ENCODE results near the gene CHRNE.

Gene CHRNE

DNA sequence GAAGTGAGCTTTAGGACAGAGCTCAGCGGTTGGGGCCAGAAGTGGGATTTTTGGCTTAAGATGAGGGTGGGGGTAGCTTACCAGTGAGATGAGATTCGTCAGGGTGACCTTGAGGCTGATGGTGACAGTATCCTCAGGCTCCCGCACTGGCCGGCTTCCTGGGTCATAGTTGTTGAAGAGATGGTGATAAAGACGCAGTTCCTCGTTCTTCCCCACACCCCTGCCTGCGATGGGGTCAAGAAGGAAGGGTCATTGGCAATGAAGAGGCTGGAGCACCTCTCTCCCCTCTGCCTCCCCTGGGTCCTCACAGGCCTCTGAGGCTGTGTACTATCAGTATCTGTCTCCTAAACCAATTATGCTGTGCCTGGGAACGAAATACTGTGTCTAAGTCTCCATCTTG, 358 bp downstream of the CHRNE start:
- no peak for DNase-seq (ENCODE audit: low read depth, low spot score)
- in situ Hi-C loops (cut with HindIII; ENCODE audit: low sequenced_read_pairs), result no loop called here
- H3K4me3 ChIP-seq (ENCODE audit: low read depth, low read length), result no peak overlapping the region
- no peak for TF ChIP-seq CTCF (IDR thresholded peaks at IDR 0.05; ENCODE audit: low read depth, low read length)

GRCh38 chr17:4901648-4902344, 1.1 kb downstream of the CHRNE start:
- no peak for TF ChIP-seq CTCF (IDR thresholded peaks at IDR 0.05; ENCODE audit: low read depth, low read length)
- no peak overlapping the region for H3K4me3 ChIP-seq (ENCODE audit: low read depth, low read length)
- in situ Hi-C loops (cut with HindIII; ENCODE audit: low sequenced_read_pairs), result no loop called here
- DNase-seq (ENCODE audit: low read depth, low spot score), result no peak

GRCh38 chr17:4901108-4901647, 1.7 kb downstream of the CHRNE start:
- H3K4me3 ChIP-seq (ENCODE audit: low read depth, low read length), result no peak overlapping the region
- TF ChIP-seq CTCF (IDR thresholded peaks at IDR 0.05; ENCODE audit: low read depth, low read length), result no peak
- in situ Hi-C loops (cut with HindIII; ENCODE audit: low sequenced_read_pairs), result no loop called here
- no peak for DNase-seq (ENCODE audit: low read depth, low spot score)

GRCh38 chr17:4900231-4901107, 2.4 kb downstream of the CHRNE start:
- H3K4me3 ChIP-seq (ENCODE audit: low read depth, low read length), result peak overlapping the region; percentile 36
- in situ Hi-C loops (cut with HindIII; ENCODE audit: low sequenced_read_pairs), result no loop called here
- DNase-seq (ENCODE audit: low read depth, low spot score), result no peak
- no peak for TF ChIP-seq CTCF (IDR thresholded peaks at IDR 0.05; ENCODE audit: low read depth, low read length)

- in situ Hi-C loops (cut with HindIII; ENCODE audit: low sequenced_read_pairs), result no loop called here
- DNase-seq (ENCODE audit: low read depth, low spot score), result peak; percentile 74
- no peak for TF ChIP-seq CTCF (IDR thresholded peaks at IDR 0.05; ENCODE audit: low read depth, low read length)
- H3K4me3 ChIP-seq (ENCODE audit: low read depth, low read length), result peak within 1 kb of the TSS; percentile 36
Observed at GRCh38 chr17:4899341-4900230, 3.3 kb downstream of the CHRNE start, which contains the start of gene C17orf107. Gene C17orf107, plus strand, starts transcription at chr17:4899536. Its CDS starts 227 bp downstream, at chr17:4899763.

DNA sequence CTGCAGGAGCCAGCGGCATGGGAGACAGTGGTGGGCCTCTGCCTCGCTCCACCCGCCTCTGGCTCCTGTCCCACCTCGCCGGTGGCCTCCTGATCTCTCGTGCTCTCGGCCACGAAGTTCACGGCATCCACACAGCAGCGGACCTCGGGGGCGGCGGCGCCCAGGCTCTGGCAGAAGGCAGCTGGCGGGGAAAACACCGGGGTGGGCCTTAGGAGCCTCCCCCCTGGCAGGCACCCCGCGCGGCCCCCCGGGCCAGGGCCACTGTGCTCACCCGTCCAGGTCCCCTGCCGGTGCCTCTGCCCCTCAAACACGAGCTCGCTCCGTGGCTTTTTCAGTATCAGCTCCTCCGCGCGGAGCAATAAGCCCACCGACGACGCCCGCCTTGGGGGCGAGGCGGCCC, 4.0 kb downstream of the CHRNE start:
- H3K4me3 ChIP-seq (ENCODE audit: low read depth, low read length), result peak overlapping the region; percentile 36
- no peak for DNase-seq (ENCODE audit: low read depth, low spot score)
- in situ Hi-C loops (cut with HindIII; ENCODE audit: low sequenced_read_pairs), result no loop called here
- no peak for TF ChIP-seq CTCF (IDR thresholded peaks at IDR 0.05; ENCODE audit: low read depth, low read length)

Data from astrocyte of the spinal cord (primary cell).